Suppressor macrophage treated with lipopolysaccharide for 1 hour (primary cell): ENCODE measurements around the gene ANKLE2.
A peak's percentile ranks its signal among the peaks of the same experiment; 100 is the strongest.
"Not testable (repeated sequence)": the region's sequence is repeated elsewhere in the genome, so short reads cannot be mapped to it uniquely, and the experiment has no call there.

ENCODE experiments used
- DNase-seq, 3 donors: peaks; one replicate each; pipeline ENCODE4 v3.0.0-alpha.2; 2020 to 2022

ANKLE2 gene

GRCh38 chr12:132776816-132777568 is 15.4 kb upstream of the ANKLE2 start:
- no peak for DNase-seq

GRCh38 chr12:132776230-132776625 is 14.6 kb upstream of the ANKLE2 start:
- DNase-seq, result not testable (repeated sequence)

- no peak for DNase-seq
Observed at GRCh38 chr12:132775502-132776229, 14.0 kb upstream of the ANKLE2 start.

- DNase-seq, result no peak
Observed at GRCh38 chr12:132774646-132775275, 13.1 kb upstream of the ANKLE2 start.

GRCh38 chr12:132774159-132774558 is 12.5 kb upstream of the ANKLE2 start:
- DNase-seq, result no peak

GRCh38 chr12:132773077-132773955 is 11.7 kb upstream of the ANKLE2 start:
- no peak for DNase-seq

- DNase-seq, result peak; percentile 51 to 67 (median 65)
Observed at GRCh38 chr12:132772606-132773005, 11.0 kb upstream of the ANKLE2 start.

- peak in 2 of 3 donors; percentile 34 for DNase-seq
Observed at GRCh38 chr12:132771126-132771838, 9.7 kb upstream of the ANKLE2 start.

- peak; percentile 69 to 83 (median 78) for DNase-seq
Observed at GRCh38 chr12:132766380-132767085, 4.9 kb upstream of the ANKLE2 start.

- DNase-seq, result no peak
Observed at GRCh38 chr12:132765361-132765760, 3.7 kb upstream of the ANKLE2 start.

GRCh38 chr12:132764231-132764630 is 2.6 kb upstream of the ANKLE2 start:
- DNase-seq, result no peak

GRCh38 chr12:132761921-132762583 is 420 bp upstream of the ANKLE2 start:
- DNase-seq, result peak; percentile 97 to 99 (median 97)

- no peak for DNase-seq
Observed at GRCh38 chr12:132759359-132759758, 2.3 kb downstream of the ANKLE2 start.

GRCh38 chr12:132758825-132759224 is 2.8 kb downstream of the ANKLE2 start:
- DNase-seq, result not testable (repeated sequence)

GRCh38 chr12:132754160-132754932 is 7.3 kb downstream of the ANKLE2 start:
- peak in 1 of 3 donors; percentile 19 for DNase-seq

GRCh38 chr12:132753670-132754069 is 8.0 kb downstream of the ANKLE2 start:
- not testable (repeated sequence) for DNase-seq

- DNase-seq, result no peak
Observed at GRCh38 chr12:132748319-132748718, 13.3 kb downstream of the ANKLE2 start.

- DNase-seq, result no peak
Observed at GRCh38 chr12:132747896-132748295, 13.7 kb downstream of the ANKLE2 start.

- no peak for DNase-seq
Observed at GRCh38 chr12:132747395-132747794, 14.2 kb downstream of the ANKLE2 start.

- no peak for DNase-seq
Observed at GRCh38 chr12:132746613-132747012, 15.0 kb downstream of the ANKLE2 start.
